HG03469 (cell line): ENCODE results near the gene UBL4B.

ENCODE experiments used
- ATAC-seq: cut with Tn5 transposase; IDR thresholded peaks from one replicate; pipeline ENCODE4 v1.9.1; 2021; ENCODE audit warnings: mild to moderate bottlenecking, moderate library complexity, moderate number of reproducible peaks; ENCODE audit not compliant: unreplicated experiment

Gene UBL4B

DNA sequence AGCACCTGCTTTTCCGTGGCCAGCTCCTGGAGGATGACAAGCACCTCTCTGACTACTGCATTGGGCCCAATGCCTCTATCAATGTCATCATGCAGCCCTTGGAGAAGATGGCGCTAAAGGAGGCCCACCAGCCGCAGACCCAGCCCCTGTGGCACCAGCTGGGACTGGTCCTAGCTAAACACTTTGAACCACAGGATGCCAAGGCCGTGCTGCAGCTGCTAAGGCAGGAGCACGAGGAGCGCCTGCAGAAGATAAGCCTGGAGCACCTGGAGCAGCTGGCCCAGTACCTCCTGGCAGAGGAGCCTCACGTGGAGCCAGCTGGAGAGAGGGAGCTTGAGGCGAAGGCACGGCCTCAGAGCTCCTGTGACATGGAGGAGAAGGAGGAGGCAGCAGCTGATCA lies 413 bp downstream of the UBL4B start:
- ATAC-seq = no peak

DNA sequence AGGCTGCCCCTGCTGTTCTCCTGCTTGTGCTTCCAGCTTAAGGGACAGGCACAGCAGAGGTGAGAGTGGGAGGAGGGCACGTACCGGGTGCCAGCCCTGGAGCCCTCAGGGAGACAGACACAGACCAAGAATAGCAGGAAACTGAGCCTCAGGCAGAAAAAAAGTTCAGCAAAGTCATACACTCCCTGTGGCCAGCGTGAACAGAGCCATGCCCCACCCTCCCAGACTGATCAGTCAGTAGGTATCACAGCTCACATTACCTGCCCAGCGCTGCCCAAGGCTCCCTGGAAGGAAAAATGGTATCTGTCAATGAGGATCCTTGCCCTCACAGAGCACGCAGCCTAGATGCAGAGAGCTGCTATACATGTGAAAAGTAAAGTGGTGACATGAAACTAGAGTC lies 1.3 kb downstream of the UBL4B start:
- ATAC-seq = no peak

DNA sequence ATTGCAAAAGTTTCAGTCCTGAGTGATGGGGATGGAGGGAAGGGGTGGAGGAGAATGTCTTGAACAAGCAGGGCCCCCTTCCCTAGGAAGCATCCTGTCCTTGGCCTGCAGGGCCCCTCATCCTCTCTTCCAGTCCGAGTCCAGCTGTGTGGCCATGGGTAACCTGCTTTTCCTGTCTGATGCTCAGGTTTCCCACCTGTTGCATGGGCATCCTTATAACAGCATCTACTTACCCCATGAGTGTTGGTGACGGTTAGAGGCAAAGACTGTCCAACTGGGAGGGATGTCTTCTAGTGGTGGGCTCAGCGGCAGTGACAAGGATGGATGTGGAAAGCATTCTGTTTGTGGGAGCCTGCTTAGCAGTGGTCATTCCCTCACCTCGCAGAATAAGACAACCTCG lies 1.9 kb downstream of the UBL4B start:
- ATAC-seq = no peak

DNA sequence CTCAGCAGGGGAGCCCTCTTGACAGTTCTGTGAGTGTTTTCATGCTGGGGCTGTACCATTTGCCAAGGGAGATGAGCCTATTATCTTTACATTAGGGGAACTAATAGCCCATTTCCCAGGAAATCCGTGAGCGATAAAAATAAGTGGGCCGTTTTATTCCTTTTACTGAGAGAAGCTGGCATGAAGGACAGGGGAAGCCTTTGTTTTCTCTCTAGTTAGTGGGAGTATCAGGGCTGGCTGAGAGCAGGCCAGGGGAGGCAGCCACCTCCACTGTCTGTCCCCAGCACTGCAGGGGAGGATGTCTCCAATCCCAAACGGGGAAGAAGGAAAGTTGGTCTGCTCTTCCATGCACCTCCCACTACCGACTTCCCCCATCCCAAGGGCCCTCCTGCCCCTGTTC lies 2.5 kb downstream of the UBL4B start:
- no peak for ATAC-seq

DNA sequence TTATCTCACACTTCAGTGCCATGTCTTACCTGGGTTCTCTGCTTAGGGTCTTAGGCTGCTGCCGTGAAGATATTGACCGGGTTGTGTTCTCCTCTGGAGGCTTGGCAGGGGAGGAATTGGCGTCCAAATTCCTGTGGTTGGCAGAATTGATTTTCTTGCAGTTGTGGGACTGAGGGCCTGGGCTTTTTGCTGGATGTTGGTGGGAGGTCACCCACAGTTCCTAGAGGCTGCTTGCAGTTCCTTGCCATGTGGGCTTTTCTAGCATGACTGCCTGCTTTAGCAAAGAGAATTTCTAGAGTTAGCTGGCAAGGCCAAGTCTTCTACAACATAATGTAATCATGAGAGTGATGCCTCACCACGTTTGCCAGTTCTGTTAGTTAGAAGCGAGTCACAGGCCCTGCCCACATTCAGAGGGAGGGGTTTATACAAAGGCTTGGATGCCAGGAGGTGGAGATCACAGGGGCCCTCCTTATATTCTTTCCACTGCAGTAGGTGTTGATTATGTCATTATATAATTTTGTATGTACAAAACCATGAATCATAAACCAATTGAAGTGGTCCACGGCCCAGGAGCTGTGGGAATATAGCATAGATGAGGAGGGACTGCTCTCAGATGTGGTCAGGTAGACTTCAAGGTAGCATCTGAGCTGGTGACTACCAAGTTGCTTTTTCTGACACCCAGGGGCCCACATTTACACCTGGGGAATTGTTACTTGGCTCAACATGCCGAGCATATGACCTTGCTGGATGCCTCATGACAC lies 6.6 kb downstream of the UBL4B start:
- no peak for ATAC-seq

GRCh38 chr1:110119843-110120242 lies 7.6 kb downstream of the UBL4B start:
- no peak for ATAC-seq

- no peak for ATAC-seq
Observed at GRCh38 chr1:110120960-110121561, 8.8 kb downstream of the UBL4B start.

- no peak for ATAC-seq
Observed at GRCh38 chr1:110123224-110123623, 11.0 kb downstream of the UBL4B start.

DNA sequence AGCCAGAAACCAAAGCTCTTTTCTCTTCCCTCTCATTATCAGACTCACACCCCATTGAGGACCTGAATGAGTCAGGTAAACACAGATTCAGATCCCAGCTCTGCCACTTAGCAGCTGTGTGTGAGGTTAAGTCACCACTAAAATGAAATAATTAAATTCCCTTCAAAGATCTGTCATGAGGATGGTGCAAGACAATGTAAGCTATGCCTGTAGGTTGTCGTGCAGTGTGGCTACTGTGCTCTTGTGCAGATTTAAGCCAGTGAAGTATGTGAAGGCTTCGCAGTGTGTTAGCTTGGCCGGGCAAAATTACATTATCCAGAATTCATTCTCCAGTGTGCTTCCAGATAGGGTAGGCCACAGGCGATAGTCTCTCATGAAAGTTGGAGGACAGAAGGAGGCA lies 13.6 kb downstream of the UBL4B start:
- ATAC-seq = no peak

GRCh38 chr1:110130113-110130591 lies 17.9 kb downstream of the UBL4B start:
- no peak for ATAC-seq

GRCh38 chr1:110130989-110131388 lies 18.7 kb downstream of the UBL4B start:
- ATAC-seq = no peak

- ATAC-seq = no peak
Observed at GRCh38 chr1:110132682-110133081, 20.4 kb downstream of the UBL4B start.

- no peak for ATAC-seq
Observed at GRCh38 chr1:110133436-110133835, 21.2 kb downstream of the UBL4B start.

DNA sequence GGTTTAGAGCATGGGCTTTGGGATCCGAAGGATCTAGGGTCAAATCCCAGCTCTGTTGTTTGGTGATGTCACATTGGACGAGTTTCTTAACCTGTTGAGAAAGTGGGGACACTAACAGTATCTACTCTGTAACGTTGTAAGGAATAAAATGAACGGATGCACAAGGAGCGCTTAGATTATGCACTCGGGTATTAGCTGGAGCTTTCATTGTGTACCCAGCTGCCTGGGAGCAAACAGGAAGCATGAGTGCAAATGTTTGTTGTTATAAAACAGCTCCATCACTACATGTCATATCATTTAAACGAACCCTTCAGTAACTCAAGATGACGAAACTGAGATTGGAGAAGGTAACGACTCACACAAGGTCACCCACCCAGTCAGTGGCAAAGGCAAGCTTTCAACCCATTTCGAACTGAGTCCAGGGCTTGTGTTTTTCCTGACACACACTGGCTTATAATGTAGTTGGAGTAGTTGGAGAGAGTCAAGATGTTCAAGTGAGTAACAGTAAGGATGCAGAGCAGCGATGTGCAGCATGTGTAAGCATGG lies 21.9 kb downstream of the UBL4B start:
- no peak for ATAC-seq

DNA sequence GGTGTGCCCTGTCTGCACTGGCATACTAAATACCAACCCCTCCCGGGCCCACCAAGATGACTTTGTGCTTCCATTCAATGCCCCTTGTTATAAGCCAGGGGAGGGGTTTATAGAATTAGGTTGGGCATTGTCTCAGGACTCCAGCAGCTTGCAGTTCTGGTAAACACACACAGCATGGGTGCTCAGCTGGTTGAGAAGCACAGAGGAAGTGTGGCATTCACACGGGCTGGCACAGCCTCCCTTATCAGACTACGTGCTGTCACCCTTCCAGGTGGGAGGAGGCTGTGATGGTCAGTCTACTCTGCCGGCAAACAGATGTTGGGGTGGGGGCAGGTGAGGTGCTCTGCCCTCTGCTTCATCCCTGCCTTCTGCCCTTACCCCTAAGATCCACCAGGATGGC lies 23.0 kb downstream of the UBL4B start:
- no peak for ATAC-seq

DNA sequence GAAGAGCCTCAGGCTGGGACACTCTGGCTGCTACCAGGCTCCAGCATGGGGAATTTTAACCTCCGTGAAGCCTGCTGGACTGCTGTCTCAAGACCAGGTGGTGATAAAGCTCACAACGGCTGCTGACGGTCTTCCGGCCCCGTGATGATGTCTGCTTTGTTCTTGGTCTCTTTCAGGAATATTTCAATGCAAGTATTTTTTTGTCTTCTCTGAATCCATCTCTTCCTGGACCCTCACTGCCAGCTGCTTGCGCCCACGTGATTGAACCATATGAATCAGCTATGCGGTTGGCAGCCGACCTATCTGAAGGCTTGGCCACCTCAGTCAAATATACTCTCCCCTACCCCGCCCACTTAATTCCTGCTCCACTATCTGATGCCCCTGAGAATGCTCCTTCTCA lies 23.4 kb downstream of the UBL4B start:
- no peak for ATAC-seq

DNA sequence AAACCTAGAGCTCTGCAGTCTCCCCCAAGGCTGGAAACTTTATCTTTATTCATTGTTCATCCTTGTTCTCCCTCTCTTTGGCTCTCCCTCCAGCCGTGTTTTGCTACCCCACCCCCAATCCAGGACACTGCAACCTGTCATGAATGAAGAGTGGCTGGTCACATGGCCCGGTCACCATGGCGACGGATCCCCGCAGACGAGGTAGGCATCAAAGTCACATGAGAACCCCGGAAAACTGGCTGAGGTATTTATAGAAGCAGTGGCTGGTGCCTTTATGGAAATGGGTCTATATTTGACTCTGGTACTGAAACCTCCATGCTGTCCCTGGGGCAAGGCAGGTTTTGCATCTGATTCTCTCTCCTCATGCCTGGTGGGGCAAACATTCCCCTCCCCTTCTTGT lies 24.7 kb downstream of the UBL4B start:
- no peak for ATAC-seq

- no peak for ATAC-seq
Observed at GRCh38 chr1:110138956-110139355, 26.7 kb downstream of the UBL4B start.

DNA sequence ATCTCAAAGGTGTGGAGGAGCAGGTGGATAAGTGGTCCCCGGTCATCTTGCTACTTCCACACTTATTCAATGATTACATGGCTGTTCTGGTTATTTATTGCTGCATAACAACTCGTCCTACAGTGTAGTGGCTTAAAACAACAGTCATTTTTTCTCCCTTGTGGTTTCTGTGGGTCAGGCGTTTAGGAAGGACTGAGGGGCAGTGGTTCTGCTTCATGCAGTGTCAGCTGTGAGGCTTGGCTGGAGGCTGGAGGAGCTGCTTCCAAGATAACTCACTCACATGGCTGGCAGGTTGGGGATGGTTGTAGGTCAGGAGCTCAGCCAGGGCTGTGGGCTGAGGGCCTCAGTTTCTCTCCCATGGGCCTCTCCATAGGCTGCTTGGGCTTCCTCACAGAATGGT lies 32.1 kb downstream of the UBL4B start:
- no peak for ATAC-seq

- ATAC-seq = no peak
Observed at GRCh38 chr1:110148961-110149360, 36.7 kb downstream of the UBL4B start.

DNA sequence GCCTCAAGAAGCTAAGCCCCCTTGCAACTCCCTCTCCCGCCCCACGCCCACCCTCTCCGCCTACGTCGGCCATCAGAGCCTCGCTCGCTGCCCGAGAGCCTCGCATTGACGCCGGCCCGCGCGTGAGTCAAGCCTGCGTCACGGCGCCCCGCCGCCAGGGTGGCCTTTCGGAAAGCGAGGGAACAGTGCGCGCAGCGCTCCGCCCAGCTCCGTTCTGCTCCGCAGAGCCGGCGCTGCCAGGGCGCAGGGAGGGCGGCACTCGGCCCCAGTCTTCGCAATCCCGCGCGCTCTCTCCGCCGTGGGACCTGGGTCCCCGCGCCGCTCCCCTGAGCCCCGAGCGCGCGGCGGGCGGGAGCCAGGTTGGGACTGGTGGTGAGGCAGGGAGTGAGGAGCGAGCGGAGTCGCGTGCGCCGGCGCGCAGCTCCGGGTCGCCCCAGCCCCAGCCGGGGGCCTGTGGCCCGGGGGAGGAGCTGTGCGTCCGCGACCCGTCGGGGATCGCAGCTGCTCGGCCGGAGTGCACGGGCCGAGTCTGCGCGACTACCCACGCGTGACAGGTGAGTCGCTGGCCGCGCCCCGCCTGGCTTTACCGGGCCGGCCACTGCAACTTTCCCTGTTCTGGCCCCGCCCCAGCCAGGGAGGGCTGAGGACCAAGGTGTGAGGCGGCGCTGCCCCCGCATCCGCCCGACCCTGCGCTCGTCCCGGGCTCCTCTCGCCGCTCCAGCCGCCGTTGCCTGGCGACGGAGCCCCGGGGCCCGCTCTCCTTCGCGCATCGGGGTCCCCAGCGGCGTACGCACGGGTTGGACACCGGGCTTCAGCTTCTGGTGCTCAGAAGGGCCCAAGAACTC lies 38.3 kb downstream of the UBL4B start, which contains the start of gene SLC6A17:
Gene SLC6A17, plus strand, starts transcription at position 165 of the 845 bp plus-strand sequence. CDS start 16,436 bp downstream, outside the sequence.
- ATAC-seq = no peak
